Amniotic stem cell (primary cell): ENCODE measurements around the gene IRF2.

Experiments
- DNase-seq: peaks from one replicate; lab custom pipeline; 2025; lab: John Stamatoyannopoulos, UW

The IRF2 gene

GRCh38 chr4:184474263-184475095 is at the start of gene IRF2:
Gene IRF2 (minus strand): TSS chr4:184474550. CDS start chr4:184429064, 45,486 bp downstream.
- peak; percentile 94 for DNase-seq

DNA sequence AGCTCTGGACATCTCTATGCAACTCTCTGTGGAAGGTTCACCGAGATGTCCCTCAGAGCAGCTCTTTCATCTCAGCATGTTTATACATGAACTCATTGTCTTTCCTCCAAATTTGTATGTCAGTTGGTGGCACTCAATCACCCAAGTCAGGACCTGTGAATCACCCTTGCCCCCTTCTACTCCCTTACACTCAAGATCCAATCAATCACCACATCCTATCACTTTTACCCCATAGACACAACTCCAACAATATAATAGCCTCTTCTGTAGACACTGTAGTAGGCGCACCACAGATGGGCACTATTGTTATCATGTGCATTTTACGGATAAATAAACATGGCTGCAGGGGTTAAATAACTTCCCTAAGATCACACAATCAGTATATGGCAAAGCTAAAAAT is 41.3 kb upstream of the IRF2 start:
- DNase-seq = no peak

GRCh38 chr4:184514121-184514988 is 40.0 kb upstream of the IRF2 start:
- peak; percentile 64 for DNase-seq

DNA sequence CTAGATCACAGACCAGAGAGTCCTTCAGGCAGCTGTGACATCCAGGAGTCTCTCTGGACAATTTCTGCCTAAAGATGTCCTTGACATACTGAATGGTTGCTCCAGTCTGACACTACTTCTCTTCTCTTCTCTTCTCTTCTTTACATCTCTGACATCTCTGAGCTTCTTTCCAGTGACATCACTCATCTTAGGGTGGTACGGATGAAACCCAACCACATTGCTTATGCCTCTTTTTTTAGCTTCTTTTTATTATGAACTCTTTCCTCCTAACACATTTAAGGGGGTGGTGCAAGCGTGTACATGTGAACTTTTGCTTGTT is 39.4 kb upstream of the IRF2 start:
- DNase-seq = no peak

GRCh38 chr4:184511156-184511555 is 36.8 kb upstream of the IRF2 start:
- DNase-seq = no peak

DNA sequence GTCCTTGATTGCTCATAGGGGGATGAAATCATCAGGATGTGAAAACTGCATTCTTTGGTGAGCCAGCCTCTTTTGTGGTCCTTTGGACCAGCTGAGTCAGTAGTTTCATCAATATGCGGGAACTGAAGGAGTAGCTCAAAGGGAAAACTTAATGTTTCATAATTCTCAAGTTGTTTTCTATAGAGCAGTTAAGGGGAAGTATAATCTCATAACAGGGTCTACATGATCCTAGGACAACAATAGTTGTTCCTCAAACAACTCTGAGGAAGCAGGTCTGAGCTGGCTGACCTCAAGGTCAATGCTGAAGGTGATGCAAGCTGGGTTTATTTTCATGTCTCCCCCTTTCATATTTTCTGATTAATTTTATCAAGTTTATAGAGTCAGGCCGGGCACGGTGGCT is 36.1 kb upstream of the IRF2 start:
- no peak for DNase-seq

DNA sequence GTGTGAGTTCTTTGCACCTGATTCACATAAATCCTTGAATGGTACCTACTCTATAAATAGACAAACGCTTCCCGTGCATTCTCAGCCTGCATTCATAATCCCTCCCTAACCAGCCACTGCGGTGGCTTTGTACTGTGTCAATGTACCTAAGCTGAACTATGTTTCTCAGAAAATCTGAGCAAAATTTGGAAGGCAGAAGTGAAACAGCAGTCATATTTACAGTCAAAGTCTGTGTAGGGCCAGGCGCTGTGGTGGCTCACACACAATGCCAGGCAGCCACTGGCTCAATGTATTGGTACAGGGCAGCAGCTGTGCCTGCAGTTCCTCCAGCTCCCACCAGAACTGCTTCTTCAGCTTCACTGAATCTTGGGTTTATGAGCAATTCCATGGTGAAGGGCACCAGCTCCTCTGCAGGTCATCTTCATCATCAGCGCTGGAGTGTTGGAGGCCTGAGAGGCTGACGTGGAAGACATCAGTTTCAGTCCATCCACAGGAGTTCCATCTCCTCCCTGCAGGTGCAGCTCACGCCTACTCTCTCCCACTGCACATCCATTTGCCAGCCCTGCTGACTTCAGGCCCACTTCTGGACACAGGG is 32.3 kb upstream of the IRF2 start:
- DNase-seq = no peak

GRCh38 chr4:184504385-184504784 is 30.0 kb upstream of the IRF2 start:
- DNase-seq = no peak

DNA sequence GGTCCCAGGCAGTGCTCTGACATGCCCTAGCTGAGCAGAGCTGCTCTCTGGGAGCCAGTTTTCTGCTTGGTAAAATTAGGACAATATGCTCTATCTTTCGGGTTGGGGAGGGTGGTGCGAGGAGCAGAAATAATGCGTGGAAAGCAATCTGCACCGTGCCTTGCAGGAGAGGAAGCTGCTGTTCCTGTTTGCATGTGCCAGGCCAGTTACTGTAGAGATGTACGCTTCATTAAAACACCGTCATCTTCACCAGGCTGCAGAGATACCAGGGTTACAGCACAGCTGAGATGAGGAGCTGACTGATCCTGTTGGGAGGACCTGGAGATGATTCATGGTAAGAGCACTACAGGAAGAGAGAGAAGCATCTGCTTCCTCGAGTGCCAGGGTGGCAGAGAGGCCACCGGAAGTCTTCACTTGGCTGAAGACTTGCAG is 29.5 kb upstream of the IRF2 start:
- no peak for DNase-seq

DNA sequence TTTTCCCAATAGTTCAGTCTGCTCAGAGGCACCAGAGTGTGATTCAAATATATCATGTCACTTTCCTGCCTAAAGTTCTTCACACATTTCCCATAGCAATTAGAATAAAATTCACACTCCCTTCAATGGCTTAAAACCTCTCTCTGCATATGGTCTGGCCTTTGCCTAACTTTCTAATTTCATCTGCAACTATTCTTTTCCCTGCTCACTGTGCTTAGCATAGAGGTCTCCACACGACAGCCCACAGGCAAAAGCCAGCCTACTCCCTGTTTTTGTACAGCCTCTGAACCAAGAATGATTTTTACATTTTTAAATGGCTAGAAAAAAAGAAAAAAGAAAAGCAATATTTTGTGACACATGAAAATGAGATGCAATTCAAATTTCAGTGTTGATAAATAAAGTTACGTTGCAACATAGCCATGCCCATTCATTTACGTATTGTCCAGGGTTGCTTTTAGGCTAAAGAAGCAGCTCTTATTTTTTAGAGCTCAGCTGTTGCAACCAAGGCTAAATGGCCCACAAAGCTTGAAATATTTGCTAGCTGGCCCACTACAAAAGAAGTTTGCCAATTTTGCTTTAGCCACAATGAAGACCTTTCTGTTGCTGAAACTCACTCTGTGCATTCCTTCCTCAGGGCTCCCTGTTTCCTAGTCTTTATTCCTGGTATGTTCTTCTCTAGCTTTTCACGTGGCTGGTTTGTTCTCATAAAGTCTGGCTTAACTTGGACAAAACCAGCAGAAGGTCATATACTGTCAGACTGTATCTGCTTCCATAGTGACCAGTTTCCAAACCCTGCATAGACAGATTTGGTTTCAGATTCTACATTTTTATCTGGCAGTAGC is 26.6 kb upstream of the IRF2 start:
- DNase-seq = no peak

DNA sequence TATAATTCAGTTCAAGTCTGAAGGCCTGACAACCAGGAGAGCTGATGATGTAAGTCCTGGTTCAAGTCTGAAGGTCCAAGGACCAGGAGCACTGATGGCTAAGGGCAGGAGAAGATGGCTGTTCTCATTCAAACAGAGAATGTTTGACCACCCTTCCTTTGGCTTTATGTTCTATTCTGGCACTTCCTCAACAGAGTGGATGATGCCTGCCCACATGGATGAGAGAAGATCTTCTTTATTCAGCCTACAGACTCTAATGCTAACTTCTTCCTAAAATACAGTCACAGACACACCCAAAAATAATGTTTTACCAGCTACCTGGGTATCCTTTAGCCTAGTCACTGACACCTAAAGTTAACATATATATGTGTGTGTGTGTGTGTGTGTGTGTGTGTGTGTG is 25.6 kb upstream of the IRF2 start:
- no peak for DNase-seq

- no peak for DNase-seq
Measured at GRCh38 chr4:184498598-184498997, 24.2 kb upstream of the IRF2 start.

DNA sequence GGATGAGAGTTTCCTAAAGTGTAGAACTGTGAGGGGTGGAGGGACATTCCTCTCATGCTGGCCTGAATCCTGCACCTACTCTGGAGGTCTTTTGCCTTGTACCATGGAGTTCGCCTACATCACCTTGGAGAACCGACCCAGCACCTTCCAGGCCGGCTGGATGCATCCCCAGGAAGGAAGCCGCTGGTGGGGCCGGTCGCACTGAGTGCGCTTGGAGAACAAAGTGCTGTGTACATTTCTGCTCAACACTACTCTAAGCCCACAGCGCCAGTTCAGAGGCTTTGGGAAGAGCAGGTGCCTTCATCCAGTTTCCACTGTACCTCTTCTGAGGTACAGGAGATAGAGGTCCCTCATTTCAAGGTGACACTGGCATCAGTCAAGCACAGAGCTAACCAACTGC is 15.4 kb upstream of the IRF2 start:
- DNase-seq = no peak

- no peak for DNase-seq
Measured at GRCh38 chr4:184487503-184487902, 13.2 kb upstream of the IRF2 start.

GRCh38 chr4:184485279-184485678 is 10.9 kb upstream of the IRF2 start:
- DNase-seq = no peak

DNA sequence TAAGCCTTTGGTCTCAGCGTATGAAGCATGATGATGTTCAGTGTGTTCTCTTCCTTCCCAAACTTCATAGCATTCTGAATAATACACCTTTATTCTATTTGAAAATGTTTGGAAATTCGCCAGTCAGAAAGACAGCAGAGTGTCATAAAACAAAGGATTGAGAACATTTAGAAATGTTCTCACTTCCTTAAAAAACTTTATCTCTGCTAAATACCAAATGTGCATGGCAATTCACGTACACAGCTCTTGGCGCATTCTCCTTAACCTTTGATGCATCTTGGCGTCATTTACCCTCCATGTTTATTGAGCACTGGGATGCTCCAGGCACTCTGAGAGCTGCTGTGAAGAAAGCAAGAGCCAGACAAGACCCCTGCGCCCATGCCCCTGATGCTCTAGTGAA is 7.2 kb upstream of the IRF2 start:
- DNase-seq = no peak

- no peak for DNase-seq
Measured at GRCh38 chr4:184479516-184479950, 5.2 kb upstream of the IRF2 start.

DNA sequence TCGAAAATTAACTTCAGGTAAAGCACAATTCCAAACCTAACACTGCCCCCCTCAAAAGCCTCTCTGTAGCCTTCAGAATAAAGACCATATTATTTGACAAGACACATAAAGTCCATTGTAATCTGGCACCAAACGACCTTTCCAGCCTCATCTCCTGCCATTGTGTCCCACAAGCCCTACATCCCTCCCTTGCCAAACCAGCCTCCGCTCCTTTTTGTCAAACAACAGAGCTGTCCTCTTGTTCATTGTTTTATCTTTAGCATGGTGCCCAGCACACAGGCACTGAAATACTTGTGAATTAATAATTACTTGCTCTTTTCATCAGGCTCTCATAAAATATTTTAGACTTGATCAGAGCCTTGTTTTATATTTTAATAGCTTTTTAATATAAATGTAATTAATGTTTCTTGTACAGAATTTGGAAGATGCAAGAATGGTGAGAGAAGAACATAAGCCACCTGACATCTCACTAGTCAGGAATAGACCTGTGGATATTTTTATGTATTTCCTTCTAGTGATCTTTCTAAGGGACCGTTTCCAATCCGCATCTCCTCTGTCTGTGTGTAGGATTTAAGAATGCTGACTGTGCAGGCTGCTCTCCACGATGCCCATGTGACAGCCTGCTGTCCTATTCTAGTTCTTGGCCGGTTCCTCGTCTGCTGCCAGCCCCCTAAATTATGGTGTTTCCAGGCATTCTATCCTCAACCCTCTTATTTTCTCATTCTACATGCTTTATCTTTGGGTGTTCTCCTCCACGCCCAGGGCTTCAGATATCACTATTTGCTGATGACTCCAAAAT is 3.0 kb upstream of the IRF2 start:
- DNase-seq = no peak

GRCh38 chr4:184476695-184477094 is 2.3 kb upstream of the IRF2 start:
- no peak for DNase-seq

- DNase-seq = no peak
Measured at GRCh38 chr4:184475498-184475897, 1.1 kb upstream of the IRF2 start.

- peak; percentile 4 for DNase-seq
Measured at GRCh38 chr4:184475096-184475461, 729 bp upstream of the IRF2 start.
